Fibroblast of skin of right biceps (primary cell): Measurements from ENCODE around the gene SLC49A3.
"Not testable (repeated sequence)": the region's sequence is repeated elsewhere in the genome, so short reads cannot be mapped to it uniquely, and the experiment has no call there.

Experiments
- DNase-seq: peaks from one replicate; pipeline ENCODE4 v3.0.0-alpha.2; 2013

The SLC49A3 gene

GRCh38 chr4:688854-689681 lies at the start of gene SLC49A3:
Gene SLC49A3, minus strand, starts transcription at chr4:689151. Its CDS starts 24 bp downstream, at chr4:689127.
- DNase-seq: no peak

GRCh38 chr4:736561-736960 lies 47.6 kb upstream of the SLC49A3 start:
- not testable (repeated sequence) for DNase-seq

- no peak for DNase-seq
Observed at GRCh38 chr4:735583-735982, 46.6 kb upstream of the SLC49A3 start.

GRCh38 chr4:734951-735350 lies 46.0 kb upstream of the SLC49A3 start:
- DNase-seq: no peak

GRCh38 chr4:734075-734474 lies 45.1 kb upstream of the SLC49A3 start:
- no peak for DNase-seq

- DNase-seq: no peak
Observed at GRCh38 chr4:733631-733980, 44.7 kb upstream of the SLC49A3 start.

- no peak for DNase-seq
Observed at GRCh38 chr4:732911-733630, 44.1 kb upstream of the SLC49A3 start.

GRCh38 chr4:732486-732885 lies 43.5 kb upstream of the SLC49A3 start:
- DNase-seq: no peak

- not testable (repeated sequence) for DNase-seq
Observed at GRCh38 chr4:731954-732353, 43.0 kb upstream of the SLC49A3 start.

GRCh38 chr4:730946-731904 lies 42.3 kb upstream of the SLC49A3 start:
- DNase-seq: not testable (repeated sequence)

- no peak for DNase-seq
Observed at GRCh38 chr4:730511-730910, 41.6 kb upstream of the SLC49A3 start.

- no peak for DNase-seq
Observed at GRCh38 chr4:729336-730315, 40.7 kb upstream of the SLC49A3 start.

GRCh38 chr4:727576-727975 lies 38.6 kb upstream of the SLC49A3 start:
- DNase-seq: no peak

GRCh38 chr4:726838-727237 lies 37.9 kb upstream of the SLC49A3 start:
- DNase-seq: no peak

GRCh38 chr4:726235-726787 lies 37.4 kb upstream of the SLC49A3 start:
- peak; percentile 43 for DNase-seq

GRCh38 chr4:725391-726234 lies 36.7 kb upstream of the SLC49A3 start:
- no peak for DNase-seq

GRCh38 chr4:723751-724530 lies 35.0 kb upstream of the SLC49A3 start:
- no peak for DNase-seq

- DNase-seq: no peak
Observed at GRCh38 chr4:722851-723360, 34.0 kb upstream of the SLC49A3 start.

- DNase-seq: no peak
Observed at GRCh38 chr4:722169-722725, 33.3 kb upstream of the SLC49A3 start.
